Measurements from ENCODE around the gene DLX5.

DLX5 gene

GRCh38 chr7:97006055-97006815 is 18.4 kb downstream of the DLX5 start:
- in situ Hi-C loops (cut with MboI; ENCODE audit: low sequenced_read_pairs): no loop called here

- in situ Hi-C loops (cut with MboI; ENCODE audit: low sequenced_read_pairs): no loop called here
Measured at GRCh38 chr7:97005183-97006054, 19.2 kb downstream of the DLX5 start, which contains the start of gene DLX6. DLX6 (plus strand) TSS chr7:97005553; CDS start chr7:97005978, 425 bp downstream.

GRCh38 chr7:97004247-97005182 is 20.1 kb downstream of the DLX5 start:
- in situ Hi-C loops (cut with MboI; ENCODE audit: low sequenced_read_pairs): no loop called here

DNA sequence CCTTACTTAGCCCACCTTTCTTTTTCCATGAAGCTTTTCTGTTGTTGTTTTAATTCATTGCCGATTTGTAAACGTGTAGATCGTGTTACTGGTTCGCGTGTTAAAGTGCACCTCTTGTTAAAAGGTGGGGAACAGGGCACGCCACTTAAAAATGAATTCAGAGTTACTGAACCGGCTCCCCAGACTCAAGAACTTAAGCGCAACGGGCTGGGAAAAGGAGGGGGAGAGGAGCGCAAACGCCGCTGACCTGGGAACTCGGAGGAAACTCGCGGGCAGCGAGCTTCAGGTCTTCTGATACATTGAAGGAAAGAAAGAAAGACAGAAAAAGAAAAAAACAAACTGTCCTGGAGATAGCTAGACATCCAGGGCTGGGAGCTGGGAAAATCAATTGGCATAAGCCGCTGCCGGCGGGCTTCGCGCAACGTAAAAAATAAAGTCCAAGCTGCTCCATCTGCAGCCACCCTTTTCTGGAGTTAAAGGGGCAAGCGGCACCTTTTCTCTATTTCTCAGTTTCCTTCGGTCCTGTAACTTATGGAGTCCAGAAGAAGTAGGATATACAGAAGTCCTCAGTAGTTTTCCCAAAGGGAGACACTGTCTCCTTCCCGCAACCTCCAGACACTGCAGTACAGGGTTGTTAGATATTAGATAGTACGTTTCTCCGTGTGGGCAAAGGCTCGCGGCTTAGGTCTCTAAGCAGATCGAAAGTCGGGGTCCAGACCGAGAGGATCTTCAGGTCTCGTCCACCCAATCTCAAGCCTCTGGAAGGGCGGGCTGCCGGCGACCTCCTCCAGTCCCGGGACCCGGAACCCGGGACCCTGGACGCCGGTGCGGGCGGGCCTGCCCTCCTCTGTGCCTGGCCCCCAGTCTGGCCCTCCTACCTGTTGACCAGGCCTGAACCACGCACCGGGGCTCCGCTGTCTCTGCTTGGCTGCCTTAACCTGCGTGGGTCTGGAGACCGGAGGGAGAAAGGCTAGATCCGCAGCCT is 21.1 kb downstream of the DLX5 start:
- in situ Hi-C loops (cut with MboI; ENCODE audit: low sequenced_read_pairs): no loop called here

DNA sequence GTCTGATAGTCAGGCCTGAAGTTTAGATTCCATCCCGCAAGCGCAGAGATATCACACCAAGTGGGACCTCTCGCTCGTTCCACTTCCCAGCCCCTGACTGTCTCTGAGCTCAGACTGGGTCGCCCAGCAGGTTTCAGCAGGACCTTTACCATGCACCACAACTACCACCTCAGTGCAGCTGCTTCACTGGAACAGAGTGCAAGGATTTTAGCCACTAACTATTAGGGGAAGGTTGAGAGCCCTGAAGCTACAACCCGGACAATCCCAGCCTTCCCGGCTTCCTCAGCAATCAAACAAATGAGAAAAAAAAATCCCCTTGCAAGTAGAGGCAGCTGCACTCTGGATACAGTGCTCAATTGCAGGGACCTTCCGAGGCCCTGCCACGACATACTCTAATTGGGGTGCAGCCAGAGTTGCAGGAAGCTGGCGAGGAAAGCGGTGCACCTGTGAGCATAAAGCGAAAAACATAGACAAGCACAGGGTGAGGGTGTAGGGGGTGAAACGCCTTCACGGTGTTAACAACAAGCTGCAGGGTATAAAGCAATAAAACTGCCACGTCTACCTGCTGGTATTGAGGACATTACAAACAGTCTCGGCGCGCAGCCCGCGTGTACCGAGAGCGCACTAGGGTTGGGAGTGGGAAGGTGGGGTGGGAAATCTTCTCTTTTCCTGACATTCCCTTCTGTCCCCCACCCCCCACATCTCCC is 21.9 kb downstream of the DLX5 start:
- in situ Hi-C loops (cut with MboI; ENCODE audit: low sequenced_read_pairs): no loop called here

GRCh38 chr7:97001656-97002554 is 22.7 kb downstream of the DLX5 start:
- in situ Hi-C loops (cut with MboI; ENCODE audit: low sequenced_read_pairs): no loop called here

DNA sequence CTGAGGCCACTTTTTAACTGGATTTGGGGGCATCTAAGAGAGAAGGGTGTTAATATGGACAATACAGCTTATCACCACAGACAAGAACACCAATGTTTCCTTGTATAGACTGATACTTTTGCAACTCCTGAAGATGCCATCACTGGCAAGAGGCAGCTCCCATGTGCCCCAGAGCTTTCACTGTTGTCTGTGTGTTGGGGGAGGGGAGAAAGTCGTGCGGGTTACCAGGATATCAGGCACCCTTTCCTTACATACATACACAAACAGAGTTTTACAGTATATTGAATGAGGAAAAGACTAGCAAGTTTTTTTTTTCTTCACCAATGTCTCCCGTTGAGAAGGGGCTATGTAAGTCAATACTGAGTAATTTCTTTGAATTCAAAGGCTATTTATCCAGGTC is 23.4 kb downstream of the DLX5 start:
- in situ Hi-C loops (cut with MboI; ENCODE audit: low sequenced_read_pairs): no loop called here

DNA sequence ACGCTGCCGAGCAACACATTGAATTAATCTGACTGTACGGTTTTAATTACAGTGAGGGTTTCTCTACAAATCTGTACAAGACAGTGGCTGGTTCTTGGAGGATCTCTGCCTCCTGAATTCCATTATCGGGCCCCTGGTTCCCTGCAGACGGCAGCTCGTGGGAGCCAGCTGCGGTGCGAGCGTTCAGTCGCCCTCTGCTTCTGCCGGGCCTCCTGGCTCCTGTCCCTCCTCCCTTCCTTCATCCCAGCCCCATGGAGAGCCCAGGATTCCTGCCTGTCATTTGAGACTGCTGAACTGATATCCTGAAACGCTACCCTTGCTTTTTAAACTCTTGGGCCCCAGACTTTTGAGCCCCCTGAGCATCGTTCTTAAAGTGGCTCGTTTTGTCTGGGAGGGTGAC is 25.9 kb downstream of the DLX5 start:
- in situ Hi-C loops (cut with MboI; ENCODE audit: low sequenced_read_pairs): no loop called here

DNA sequence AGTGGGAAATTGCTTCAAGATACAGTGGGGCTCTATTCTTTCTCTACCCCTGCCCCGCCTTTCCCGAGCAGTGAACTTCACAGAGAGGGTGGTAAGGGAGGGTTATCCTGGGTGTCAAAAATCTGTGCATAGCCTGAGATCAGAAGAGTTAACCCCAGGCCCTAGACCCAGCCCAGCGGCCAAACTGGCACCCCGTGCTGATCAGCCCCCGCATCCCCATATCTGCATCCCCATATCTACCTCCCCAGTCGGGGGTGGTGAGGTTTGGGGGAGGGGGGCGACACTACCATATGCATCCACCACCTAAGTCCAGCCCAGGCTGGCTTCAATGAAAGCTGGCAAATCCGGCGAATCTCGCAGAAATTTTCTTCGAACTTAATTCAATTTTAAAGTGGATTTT is 26.3 kb downstream of the DLX5 start:
- in situ Hi-C loops (cut with MboI; ENCODE audit: low sequenced_read_pairs): no loop called here

DNA sequence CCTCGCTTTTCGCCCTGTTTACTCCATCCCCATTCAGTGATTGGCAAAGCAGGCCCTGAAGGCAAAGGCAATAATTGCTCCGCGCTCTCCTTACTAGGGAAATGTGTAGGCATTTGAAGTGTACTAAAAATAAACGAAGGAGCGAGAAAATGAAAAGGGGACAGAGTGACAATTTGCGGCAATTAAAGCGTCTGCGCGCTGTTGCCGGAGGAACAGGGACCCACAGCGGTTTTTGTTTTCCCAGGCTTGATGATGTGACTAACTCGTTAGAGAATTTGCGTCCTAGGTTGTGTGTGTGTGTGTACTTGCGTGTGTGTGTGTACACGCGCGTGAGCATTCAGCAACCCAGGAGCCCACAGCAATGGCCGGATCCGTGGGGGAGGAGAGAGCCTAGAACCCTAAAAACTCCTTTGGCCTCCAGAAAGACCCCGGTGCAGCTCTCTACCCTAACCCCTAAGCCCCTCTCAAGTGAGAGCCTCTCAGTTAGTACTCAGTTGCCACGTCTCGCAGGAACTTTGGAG is 27.1 kb downstream of the DLX5 start:
- in situ Hi-C loops (cut with MboI; ENCODE audit: low sequenced_read_pairs): no loop called here

- in situ Hi-C loops (cut with MboI; ENCODE audit: low sequenced_read_pairs): no loop called here
Measured at GRCh38 chr7:96996958-96997511, 27.6 kb downstream of the DLX5 start.

- in situ Hi-C loops (cut with MboI; ENCODE audit: low sequenced_read_pairs): no loop called here
Measured at GRCh38 chr7:96996111-96996957, 28.3 kb downstream of the DLX5 start.

GRCh38 chr7:96995406-96996110 is 29.1 kb downstream of the DLX5 start:
- in situ Hi-C loops (cut with MboI; ENCODE audit: low sequenced_read_pairs): no loop called here

GRCh38 chr7:96993980-96994379 is 30.7 kb downstream of the DLX5 start:
- in situ Hi-C loops (cut with MboI; ENCODE audit: low sequenced_read_pairs): no loop called here

GRCh38 chr7:96993094-96993865 is 31.4 kb downstream of the DLX5 start:
- in situ Hi-C loops (cut with MboI; ENCODE audit: low sequenced_read_pairs): no loop called here
